GM19324 (cell line): ENCODE data around the gene IGSF9.
"Not testable (repeated sequence)": the region's sequence is repeated elsewhere in the genome, so short reads cannot be mapped to it uniquely, and the experiment has no call there.

Source experiments
- ATAC-seq: cut with Tn5 transposase; IDR thresholded peaks from one replicate; pipeline ENCODE4 v1.9.1; 2021; ENCODE audit warnings: mild to moderate bottlenecking, moderate library complexity; ENCODE audit not compliant: unreplicated experiment, low FRiP score

Gene IGSF9

DNA sequence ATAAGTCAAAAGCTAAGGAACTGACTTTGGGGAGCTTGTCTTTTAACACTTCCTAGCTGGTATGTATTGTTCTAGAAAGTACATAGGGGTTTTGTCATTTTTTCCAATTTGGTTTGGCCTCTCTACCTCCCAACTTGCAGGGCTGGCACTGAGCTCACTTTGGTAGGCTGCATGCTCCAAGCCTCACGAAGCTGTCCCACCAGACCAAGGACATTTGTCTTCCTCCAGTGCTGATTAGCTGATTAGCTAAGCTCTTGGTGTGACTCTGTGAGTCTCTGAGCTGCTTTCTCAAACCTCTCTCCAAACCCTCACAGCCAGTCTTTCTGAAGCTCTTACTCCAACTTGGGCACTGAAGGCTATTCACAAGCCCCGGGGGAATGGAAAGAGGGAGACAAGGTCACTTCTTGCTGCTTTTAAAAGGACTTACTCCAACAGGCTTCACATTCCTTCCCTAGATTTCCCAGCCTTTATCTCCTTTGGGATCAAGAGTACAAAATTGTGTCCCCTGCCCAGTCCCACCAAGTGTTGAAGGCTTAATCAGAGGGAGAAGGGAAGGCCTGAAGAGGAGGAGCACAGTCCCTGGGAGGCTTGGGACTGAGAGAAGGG lies 44.6 kb downstream of the IGSF9 start:
- no peak for ATAC-seq

DNA sequence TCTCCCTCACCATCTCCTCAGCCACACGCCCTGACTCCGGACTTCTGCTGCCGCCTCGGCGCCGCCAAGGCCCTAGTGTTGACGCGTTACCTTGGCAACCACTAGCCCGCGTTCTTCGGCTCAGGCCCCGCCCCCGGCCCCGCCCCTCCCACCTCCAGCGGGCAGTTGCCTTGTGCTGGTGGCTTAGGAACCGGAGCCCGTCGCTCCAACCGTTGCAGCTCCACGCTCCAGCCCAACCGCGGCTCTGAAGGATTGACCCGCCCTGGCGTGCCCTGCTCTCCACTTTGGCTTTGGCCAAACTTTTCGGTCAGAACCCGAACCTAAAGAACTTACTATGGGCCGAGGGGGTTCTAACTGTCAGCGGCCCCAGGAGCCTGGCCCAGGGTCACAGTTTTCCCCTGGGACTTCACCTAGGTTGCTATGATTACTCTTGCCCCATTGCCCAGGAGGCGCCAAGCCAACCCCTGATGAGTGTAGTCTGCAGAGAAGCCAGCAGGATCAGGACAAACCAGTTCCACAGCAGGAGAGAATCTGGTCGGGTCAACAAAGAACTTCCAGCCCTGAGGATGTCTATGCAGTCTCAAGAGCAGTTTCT lies 45.2 kb downstream of the IGSF9 start, which contains the start of gene CFAP45:
Gene CFAP45, minus strand, starts transcription at position 80 of the 595 bp plus-strand sequence. Its CDS starts 67 bp downstream, at position 13.
- no peak for ATAC-seq

DNA sequence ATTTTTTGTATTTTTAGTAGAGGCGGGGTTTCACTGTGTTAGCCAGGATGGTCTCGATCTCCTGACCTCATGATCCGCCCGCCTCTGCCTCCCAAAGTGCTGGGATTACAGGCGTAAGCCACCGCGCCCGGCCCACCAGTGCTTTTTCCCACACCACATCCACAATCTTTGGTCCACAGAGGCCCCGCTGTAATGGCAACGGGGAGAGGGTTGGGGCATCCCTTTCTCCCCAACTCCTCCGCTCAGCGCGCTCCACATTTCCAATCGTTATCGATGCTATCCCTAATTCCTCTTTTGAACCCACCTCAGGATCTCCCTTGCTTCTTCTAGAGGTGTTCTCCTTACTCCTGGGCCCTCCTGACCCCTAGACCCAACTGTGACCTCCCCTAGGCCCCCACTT lies 45.8 kb downstream of the IGSF9 start:
- not testable (repeated sequence) for ATAC-seq

DNA sequence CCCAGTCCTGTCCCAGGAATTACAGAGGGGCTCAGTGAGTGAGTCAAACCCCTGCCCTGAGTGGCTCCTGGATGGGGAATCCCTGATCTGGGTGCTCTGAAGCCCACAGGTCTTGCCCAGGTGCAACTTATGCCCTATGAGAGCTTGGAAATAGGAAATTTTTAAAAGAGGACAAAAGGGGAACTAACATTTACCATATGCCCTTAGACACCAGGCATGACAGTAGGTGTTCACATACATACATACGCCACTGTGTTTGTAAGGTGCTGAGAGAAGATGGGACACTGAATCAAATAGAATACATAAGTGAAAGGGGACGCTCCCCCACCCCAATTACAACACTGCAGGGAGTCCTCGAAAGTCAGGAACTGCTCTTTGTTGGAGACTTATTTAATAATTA lies 46.9 kb downstream of the IGSF9 start:
- ATAC-seq = no peak

DNA sequence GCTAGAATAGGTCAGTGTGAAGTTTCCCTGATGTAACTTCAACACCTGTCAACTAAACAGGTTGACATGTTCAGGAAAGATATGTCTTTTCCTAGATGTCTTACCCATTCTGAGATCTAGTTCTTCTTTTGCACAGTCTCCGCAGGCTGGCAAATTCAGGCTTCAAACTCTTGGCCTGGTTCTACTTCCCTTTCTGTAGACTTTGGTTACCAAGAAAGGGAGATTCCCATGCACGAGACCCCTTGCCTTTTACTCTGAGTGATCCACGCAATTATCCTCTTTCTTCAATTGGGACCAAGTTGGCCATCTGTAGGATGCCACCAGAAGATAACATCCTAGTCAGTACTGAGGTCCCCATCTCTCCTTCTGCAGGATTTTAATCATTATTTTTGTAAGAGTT lies 47.5 kb downstream of the IGSF9 start:
- ATAC-seq = no peak

DNA sequence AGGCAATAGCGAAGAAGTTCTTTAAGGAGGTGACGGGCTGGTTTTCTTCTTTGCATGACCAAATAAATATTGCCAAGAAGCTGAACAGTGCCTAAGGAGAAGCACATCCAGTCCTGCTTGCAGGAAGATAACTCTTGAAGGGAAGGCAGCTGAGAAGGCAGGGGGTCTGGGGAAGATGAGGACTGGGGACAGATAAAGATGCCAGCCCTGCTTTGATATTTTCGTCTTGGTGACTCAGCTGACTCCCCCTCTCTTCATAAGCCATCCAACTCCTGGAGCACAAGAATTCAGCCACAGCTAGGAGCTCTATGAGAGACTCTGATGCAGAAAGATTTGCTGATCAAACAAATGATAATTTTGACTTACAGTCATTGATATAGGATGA lies 48.9 kb downstream of the IGSF9 start:
- ATAC-seq = no peak

DNA sequence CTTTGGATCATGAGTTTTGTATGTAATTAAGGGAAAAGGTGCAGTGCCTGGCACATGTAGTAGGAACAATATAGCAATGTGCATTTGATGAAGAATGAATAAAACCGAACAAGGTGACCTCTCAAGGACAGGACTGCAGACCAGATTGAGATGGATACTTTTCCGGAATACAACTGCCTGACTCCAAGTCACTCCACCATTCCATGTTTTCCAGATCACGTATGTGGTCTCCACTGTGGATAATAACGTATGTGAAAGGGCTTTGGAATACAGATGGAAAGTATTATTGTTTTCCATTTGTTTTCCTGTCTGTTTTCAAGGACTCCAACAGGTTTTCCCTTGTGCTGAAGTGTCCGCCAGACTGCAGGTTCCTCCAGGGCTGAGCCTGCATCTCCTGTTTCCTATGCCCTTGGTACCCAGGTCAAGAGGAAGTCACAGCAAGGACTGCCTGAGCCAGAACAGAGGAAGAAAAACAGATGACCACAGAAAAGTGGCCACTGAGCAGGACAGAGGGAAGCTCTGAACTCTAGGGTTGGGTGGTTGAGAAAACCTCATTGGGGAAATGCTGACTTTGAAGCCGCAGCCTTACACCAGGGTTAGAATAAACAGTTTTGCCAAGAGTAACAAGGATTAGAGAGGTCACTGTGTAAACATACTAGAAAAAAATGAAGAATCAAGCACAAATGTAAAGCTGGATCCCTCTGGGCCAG lies 49.4 kb downstream of the IGSF9 start:
- no peak for ATAC-seq

DNA sequence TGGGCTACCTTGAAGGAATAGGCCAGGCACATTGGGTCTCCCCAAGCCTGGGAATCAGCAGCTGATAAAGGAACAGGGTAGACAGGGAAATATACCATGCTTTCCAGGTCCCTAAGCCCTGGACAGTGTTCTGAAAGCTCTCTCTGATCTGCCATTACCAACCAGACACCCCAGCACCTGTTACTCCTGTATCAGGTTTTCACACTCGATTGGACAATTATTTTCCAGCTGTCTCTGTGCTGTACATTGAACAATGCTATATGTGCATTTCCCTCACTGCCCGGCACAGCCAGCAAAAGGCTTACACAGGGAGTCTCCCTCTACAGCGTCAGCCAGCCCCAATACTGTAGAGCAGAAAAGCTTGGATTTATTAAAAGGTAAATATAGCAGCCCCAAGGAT lies 50.1 kb downstream of the IGSF9 start:
- no peak for ATAC-seq

DNA sequence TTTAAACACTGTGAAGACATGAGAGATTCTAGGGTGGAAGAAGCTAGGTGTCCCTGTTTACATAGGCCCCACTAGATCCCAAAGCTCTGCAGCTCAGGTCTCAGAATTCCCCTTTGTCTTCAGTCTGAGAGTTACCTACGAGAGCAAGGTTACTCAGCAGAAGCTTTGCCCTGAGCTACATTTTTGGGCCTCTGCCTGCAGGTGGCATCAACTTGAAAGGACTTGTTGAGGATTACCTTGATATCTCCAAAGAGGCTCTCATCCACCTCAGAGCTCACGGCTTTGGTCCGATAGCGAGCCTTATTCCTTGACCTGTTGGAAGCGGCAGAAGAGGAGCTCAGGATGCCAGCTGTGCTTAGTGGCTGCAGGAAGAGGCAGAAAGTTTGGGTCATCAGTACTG lies 52.5 kb downstream of the IGSF9 start:
- ATAC-seq = no peak

DNA sequence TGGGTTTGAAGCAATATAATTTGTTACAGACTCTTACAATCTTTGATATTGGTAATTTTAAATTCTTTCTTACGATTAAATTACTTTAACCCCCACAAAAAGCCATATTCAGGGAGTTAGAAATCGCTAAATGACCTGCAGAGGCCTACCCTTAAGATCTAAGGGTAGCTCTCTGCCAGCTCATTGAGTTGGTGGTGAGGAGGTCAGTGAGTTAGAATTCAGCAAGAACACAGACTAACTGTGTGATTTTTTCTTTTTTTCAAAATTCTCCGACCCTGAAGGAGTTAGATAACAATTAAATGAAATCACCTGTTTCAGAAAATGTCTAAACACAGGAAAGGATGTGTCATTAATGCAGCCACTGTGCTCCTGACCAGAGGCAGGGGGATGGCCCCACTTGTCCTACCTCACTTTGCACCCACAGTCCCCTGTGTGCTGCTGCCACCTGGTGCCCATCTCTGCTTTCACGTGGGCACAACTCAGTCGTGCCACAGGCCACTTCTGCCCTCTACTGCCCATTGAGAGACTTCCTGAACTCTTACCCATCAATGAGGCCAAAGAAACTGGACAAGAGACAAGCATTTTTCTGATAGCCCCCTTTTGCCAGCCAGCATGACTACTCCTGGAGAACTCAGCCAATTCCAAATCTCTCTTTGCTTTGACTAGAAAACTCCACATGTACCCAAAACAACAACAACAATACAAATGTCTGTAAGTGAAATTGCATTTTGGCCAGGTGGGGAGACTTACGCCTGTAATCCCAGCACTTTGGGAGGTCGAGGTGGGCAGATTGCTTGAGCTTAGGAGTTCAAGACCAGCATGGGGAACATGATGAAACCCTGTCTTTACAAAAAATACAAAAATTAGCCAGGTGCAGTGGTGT lies 53.9 kb downstream of the IGSF9 start:
- ATAC-seq = peak; percentile 77

DNA sequence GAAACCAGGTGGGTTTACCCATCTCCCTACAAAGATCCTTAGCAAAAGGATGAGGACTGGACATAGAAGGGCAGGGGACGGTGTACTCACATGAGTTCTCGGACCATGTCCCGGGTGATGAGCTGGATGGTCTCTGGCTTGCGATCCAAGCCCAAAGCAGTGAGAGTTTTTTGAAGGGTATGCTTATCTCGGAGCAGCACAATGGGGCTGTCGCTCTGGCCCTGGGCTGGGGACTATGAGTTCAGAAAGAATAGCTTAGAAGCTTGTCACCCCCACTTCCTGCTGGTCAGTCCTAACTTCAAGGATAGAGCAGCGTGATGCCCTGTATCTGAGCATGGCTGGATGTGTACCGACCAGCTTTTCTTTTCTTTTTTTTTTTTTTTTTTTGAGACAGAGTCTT lies 55.0 kb downstream of the IGSF9 start:
- ATAC-seq = no peak

DNA sequence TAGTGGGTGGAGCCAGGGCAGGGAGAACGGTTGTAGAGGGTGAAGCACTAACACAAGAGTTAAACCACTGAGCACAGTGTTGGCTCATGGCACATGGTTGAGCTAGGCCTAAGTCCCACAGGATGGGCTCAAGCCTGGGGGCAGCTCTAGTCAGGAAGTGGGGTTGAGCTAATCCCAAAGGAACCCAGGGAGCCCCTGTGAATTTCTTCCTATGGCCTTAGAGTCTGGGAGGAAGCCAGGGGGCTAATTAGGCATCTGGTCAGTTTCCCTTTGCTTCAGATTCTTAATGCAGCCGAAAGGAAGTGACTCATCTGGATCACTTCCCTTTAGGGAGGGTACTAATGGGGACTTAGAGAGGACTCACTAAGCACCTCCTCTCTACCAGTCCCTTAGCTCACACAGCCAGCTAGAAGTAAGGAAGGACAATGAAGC lies 55.6 kb downstream of the IGSF9 start:
- peak; percentile 74 for ATAC-seq

DNA sequence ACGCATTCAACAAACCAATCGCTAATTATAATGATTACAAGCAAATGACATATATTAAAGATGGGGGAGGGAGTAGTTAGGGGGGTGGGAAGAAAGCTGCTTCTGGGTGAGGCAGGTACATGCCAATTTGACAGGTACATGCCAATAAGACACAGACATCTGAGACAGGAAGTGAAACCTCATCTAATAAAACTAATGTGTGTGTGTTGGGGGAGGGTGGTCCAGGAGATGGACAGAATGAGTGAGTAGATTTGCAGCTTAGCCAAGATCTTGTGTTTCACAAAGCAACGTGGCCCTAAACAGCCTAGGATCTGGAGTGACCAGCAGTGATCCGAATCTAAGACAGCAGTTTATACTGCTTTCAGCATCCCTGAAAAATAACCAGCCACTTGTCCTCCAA lies 56.2 kb downstream of the IGSF9 start:
- ATAC-seq = no peak

DNA sequence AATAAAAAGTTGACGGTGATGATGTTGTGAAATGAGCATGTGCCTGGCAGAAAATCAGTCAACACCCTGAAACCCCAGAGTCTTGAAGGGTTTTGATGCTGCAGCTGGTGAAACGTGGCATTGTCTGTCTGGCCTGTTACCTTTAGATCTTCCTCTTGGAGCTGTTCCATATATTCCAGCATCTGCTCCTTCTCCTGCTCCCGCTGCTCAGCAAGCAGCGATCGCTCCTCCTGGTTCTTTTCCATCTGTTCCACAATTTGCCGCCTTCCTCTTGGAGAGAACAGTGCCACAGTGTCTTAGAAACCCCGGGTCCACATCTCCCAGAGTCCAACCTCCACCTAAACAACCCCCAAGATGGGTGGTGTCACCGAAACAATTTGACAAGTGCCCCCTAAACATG lies 61.1 kb downstream of the IGSF9 start:
- ATAC-seq = no peak

DNA sequence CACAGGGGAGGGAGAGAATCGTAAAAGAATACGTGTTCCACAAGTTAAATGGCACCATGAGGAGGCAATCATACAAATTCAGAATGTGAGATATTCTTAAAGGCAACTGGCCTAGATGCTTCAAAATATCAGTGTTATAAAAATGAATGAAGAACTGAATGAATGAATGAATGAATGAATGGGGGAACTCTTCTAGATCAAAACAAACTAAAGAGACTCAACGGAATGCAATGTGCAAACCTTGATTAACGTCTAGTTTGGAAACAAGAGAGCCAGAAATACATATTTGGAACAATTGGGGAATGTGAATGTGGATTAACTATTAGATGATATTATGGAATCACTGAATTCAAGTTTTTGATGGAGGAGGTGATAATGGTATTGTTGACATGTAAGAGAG lies 62.3 kb downstream of the IGSF9 start:
- no peak for ATAC-seq

DNA sequence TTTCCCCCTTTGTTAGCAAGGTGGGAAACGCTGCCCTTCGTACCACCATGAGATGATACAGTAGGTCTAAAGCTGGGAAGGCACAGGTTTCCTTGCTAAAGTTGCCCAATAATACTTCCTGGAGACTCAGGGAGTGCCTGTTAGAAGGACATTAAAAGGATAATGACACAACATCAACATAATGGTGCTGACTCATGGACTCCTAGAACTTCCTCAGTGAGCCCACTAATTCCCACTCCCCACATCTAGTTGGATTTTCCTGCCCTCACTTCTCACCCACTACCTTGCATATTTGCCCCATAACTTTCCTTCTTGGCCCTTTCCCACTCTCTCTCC lies 62.9 kb downstream of the IGSF9 start:
- no peak for ATAC-seq

DNA sequence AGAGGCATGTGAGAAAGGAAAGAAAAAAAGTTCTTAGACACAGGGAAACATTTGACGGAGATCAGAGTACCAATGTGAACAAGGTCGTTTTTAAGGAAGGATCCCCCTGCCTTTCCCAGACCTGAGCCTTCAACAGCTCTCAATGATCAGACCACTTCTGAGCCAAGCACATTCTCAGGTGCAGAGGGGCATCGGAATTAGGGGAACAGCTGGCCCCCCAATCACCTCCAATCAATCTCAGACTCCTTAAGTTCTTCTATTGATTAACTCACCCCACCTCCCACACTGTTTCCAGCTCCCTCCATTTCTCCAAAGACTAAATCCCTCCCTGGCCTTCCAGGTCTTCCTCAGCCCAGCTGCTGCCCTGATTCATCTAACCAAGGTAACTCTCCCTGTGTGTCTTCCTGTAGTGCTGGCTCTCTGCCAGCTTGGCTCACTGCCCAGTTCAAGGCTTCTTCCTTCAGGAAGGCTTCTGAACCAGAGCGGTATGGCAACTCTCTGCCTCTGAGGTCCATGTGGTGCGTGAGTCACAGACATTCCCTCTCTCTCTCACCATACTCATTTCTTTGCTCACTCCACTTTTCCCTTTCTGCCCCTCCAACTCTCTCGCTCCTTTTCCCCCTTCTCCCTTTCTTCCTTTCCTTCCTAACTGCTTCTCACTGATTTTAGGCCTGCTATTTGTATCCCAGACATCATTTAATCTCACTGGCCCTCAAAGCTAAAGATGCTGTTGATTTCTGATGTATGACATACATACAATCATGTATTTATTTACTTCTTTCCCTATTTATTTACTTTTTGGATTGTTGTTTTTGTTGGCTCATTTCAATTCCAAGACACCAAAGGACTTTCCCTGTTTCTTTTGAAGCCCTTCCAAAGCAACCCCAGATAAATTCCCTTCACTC lies 63.5 kb downstream of the IGSF9 start:
- no peak for ATAC-seq

DNA sequence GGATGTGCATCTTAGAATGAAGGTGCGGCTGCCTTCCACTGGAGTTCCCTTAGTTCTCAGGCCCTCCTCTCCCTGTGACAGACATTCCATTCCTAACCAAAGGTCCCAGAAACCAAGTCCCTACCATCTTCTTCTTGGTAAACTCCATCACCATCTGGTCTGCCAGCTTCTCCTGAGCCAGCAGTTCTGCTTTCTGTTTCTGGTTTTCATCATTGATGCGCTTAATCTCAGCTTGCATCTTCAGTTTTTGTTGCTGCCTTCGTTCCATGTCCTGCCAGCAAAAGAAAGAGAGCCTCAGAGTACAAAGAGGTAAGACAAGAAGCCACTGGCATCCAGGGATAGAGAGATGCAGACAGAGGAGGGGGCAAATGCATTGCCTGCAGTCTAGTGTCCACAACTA lies 65.0 kb downstream of the IGSF9 start:
- ATAC-seq = no peak

DNA sequence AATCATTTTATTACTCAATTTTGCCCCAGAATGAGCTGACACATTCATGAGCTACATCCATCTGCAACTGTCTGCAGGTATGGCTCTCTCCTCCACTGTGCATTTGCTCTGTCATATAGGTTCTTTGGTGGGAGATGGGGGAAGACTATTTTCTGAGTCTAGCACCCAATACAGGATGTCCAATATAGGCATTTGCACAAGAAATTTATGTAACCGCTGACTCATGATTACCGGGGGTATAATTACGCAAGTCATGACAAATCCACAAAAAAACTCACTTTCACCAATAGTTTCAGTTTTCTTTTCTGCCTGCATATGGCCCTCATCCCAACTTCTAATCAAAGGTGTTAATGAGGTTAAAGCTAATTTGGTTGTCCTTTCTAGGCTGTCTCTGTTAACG lies 65.4 kb downstream of the IGSF9 start:
- no peak for ATAC-seq

DNA sequence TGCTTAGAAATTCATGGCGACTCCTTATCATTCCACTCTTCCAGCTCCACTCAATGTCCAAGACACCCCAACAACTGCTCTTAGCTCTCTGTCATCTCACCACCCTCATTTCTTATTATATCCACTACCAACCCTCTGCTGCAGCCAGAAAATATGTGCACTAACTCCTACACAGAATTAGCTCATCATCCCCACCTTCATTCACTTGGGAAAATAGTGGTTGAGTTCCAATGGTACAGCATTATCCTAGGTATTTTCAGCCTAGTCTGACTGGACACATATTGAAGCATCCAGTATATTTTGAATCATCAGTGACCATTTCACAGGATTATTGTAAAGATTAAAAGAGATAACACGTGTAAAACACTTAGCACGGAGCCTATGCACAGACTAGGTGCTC lies 66.3 kb downstream of the IGSF9 start:
- ATAC-seq = no peak
